Endothelial cell of umbilical vein (primary cell): ENCODE results near the gene RAD51B. TPM values are rescaled to one million over a fixed set of nuclear protein-coding genes. Genes with fewer than 3 reads are reported as not detected.
A peak's percentile ranks its signal among the peaks of the same experiment; 100 is the strongest.

Experiments
- BruUV-seq: library from RNA; stranded (reverse); fragments of 400-500 nt; replicated peaks from 2 replicates; lab custom pipeline; 2021; lab: Mats Ljungman, UMichigan
- CTCF ChIA-PET: fragments of 300-600, 350-600 bp; sonication (Branson Sonifier 250); formaldehyde crosslinking; loops from one replicate; lab custom pipeline; 2021; ENCODE audit warnings: antibody characterized with exemption, inconsistent platforms; lab: Charles Lee
- POLR2A ChIA-PET: fragments of 300-600, 350-600 bp; sonication (Branson Sonifier 250); formaldehyde crosslinking; loops from one replicate; lab custom pipeline; 2021; ENCODE audit warnings: antibody characterized with exemption, inconsistent platforms; lab: Charles Lee
- DNase-seq: peaks from one replicate; pipeline ENCODE4 v3.0.0-alpha.2; 2011; ENCODE audit warnings: low read depth, low spot score
- FAIRE-seq: peaks from 2 replicates; lab custom pipeline; 2011; peaks lifted over from hg19 to GRCh38; lab: Jason Lieb, UNC
- H2AFZ ChIP-seq: 2 replicates; pipeline ENCODE4 v1.6.0; 2012; ENCODE audit warnings: low read depth, low read length, control low read depth, inconsistent platforms
- H3K27ac ChIP-seq: 2 replicates; pipeline ENCODE4 v1.5.1; 2011; ENCODE audit warnings: low read depth, mild to moderate bottlenecking, control low read depth, low read length, moderate library complexity; ENCODE audit not compliant: insufficient read depth
- H3K27me3 ChIP-seq, 2 experiments: 2 replicates each; pipeline versions ENCODE4 v1.6.0 to v1.6.1; 2011; ENCODE audit warnings: low read length in 2 of 2, mixed read lengths in 1 of 2; ENCODE audit not compliant: control insufficient read depth in 2 of 2, insufficient read depth in 2 of 2
- H3K36me3 ChIP-seq, 2 experiments: 2 replicates in 1 of 2; 3 replicates in 1 of 2; pipeline ENCODE4 v1.5.1; 2011; ENCODE audit warnings: low read length in 2 of 2, mild to moderate bottlenecking in 1 of 2, moderate library complexity in 1 of 2; ENCODE audit not compliant: control insufficient read depth in 2 of 2, insufficient read depth in 2 of 2; ENCODE audit errors: extremely low read depth in 1 of 2
- H3K4me1 ChIP-seq: 3 replicates; pipeline ENCODE4 v1.5.1; 2011; ENCODE audit warnings: mild to moderate bottlenecking, low read length; ENCODE audit not compliant: control insufficient read depth, insufficient read depth; ENCODE audit errors: extremely low read depth
- H3K4me2 ChIP-seq: 2 replicates; pipeline ENCODE4 v1.6.1; 2011; ENCODE audit warnings: low read length, control low read depth, mixed read lengths; ENCODE audit not compliant: insufficient read depth
- H3K4me3 ChIP-seq, 3 experiments: fragments of 200-600 bp in 1 of 3; sonication (generic), shearing (Covaris generic) in 1 of 3; replicated peaks in 1 of 3; 2 replicates each; pipeline ENCODE4 v1.5.1; 2011 to 2016; ENCODE audit warnings: control low read depth in 3 of 3, low read length in 3 of 3, mild to moderate bottlenecking in 2 of 3, inconsistent platforms in 1 of 3, low read depth in 1 of 3, moderate library complexity in 1 of 3; ENCODE audit not compliant: insufficient read depth in 1 of 3
- H3K79me2 ChIP-seq: 2 replicates; pipeline ENCODE4 v1.6.0; 2012; ENCODE audit warnings: low read length, inconsistent platforms; ENCODE audit not compliant: control insufficient read depth, insufficient read depth
- H3K9ac ChIP-seq: replicated peaks from 2 replicates; pipeline ENCODE3; 2011; ENCODE audit warnings: low read length, control low read depth; ENCODE audit not compliant: insufficient read depth; ENCODE audit errors: extremely low read depth
- H3K9me1 ChIP-seq: replicated peaks from 3 replicates; pipeline ENCODE4 v1.6.0; 2011; ENCODE audit warnings: mild to moderate bottlenecking, low read length; ENCODE audit not compliant: control insufficient read depth, insufficient read depth; ENCODE audit errors: extremely low read depth
- H3K9me3 ChIP-seq: replicated peaks from 2 replicates; pipeline ENCODE4 v1.5.1; 2012; ENCODE audit warnings: low read length, inconsistent platforms; ENCODE audit not compliant: control insufficient read depth, insufficient read depth
- H4K20me1 ChIP-seq: replicated peaks from 2 replicates; pipeline ENCODE3; 2011; ENCODE audit warnings: mild to moderate bottlenecking, low read length; ENCODE audit not compliant: control insufficient read depth, insufficient read depth; ENCODE audit errors: extremely low read depth
- CTCF ChIP-seq, 2 donors: IDR thresholded peaks; 1 replicate in 1 of 2; 2 replicates in 1 of 2; pipeline ENCODE4 v1.5.1; 2011; ENCODE audit warnings: low read length in 2 of 2, mild to moderate bottlenecking in 2 of 2, moderate library complexity in 2 of 2, control low read depth in 1 of 2, inconsistent platforms in 1 of 2, low read depth in 1 of 2; ENCODE audit not compliant: insufficient read depth in 1 of 2; ENCODE audit errors: extremely low read depth in 1 of 2
- EZH2 ChIP-seq: IDR thresholded peaks from 2 replicates; pipeline ENCODE4 v1.6.1; 2012; ENCODE audit warnings: borderline replicate concordance, low read depth, mild to moderate bottlenecking, moderate library complexity, low read length, inconsistent platforms; ENCODE audit not compliant: severe bottlenecking
- FOS ChIP-seq: IDR thresholded peaks from 2 replicates; pipeline ENCODE4 v1.6.1; 2011; ENCODE audit warnings: mild to moderate bottlenecking, low read length, moderate library complexity, borderline replicate concordance; ENCODE audit not compliant: insufficient read depth
- GATA2 ChIP-seq: IDR thresholded peaks from 2 replicates; pipeline ENCODE4 v1.7.0; 2011; ENCODE audit warnings: low read depth, mild to moderate bottlenecking, moderate library complexity, mixed read lengths, low read length; ENCODE audit not compliant: insufficient read length, insufficient read depth
- POLR2A ChIP-seq: IDR thresholded peaks from 2 replicates; pipeline ENCODE4 v1.6.1; 2012; ENCODE audit warnings: low read depth, mild to moderate bottlenecking, control low read depth, low read length
- POLR2AphosphoS5 ChIP-seq: IDR thresholded peaks from 2 replicates; pipeline ENCODE4 v1.6.1; 2012; ENCODE audit warnings: low read depth, mild to moderate bottlenecking, control low read depth, low read length, moderate library complexity; ENCODE audit not compliant: insufficient read depth
- dilution Hi-C: fragments of 300-500 bp; cut with MboI; formaldehyde crosslinking; loops from one replicate; pipeline ENCODE4 v1.15.0; 2019; ENCODE audit warnings: low sequenced_read_pairs; ENCODE audit not compliant: extremely low pct_ligation_motif_present
- intact Hi-C: fragments of 100-400 bp; cut with micrococcal nuclease; formaldehyde crosslinking; loops from one replicate; pipeline ENCODE4 v1.10.0; 2022
- polyA plus RNA-seq, 4 experiments: library from polyadenylated mRNA; depleted of rRNA in 3 of 4; stranded (reverse) in 3 of 4; unstranded in 1 of 4; fragments of >200 nt; gene quantifications; 2 replicates each; pipeline versions ENCODE4 v1.2.1 to v1.2.3, GENCODE V29; 2011 to 2012; ENCODE audit warnings: missing spikeins in 1 of 4
- total RNA-seq: library from RNA; stranded (reverse); gene quantifications from 2 replicates; pipeline ENCODE4 v1.2.3, GENCODE V29; 2021

Gene RAD51B
- total and polyA plus RNA-seq, 2 donors (not counting 3 experiments of a cell fraction or from before 2014, with no cell fraction given) = 3.9 to 19.0 TPM

GRCh38 chr14:68501171-68501570, 681.6 kb downstream of the RAD51B start:
- peak; percentile 84 for DNase-seq
- no TSS peak for BruUV-seq
- Histone ChIP-seq H3K27ac (peak overlapping the region; percentile 13), H3K4me1 (peaks cover 22% of the 10 kb centered on the region), H2AFZ (peak overlapping the region; percentile 23), H4K20me1 (no peaks in the 10 kb centered on the region), H3K9me1 (no peaks in the 10 kb centered on the region), H3K9me3 (no peaks in the 10 kb centered on the region), H3K79me2 (no peaks in the 10 kb centered on the region), H3K36me3 (no peaks in the 10 kb centered on the region), H3K9ac (no peak overlapping the region), H3K4me3 (no peak overlapping the region), H3K4me2 (no peak overlapping the region), H3K27me3 (no peaks in the 10 kb centered on the region)
- TF ChIP-seq POLR2A = peak; percentile 42
- TF ChIP-seq GATA2 = peak; percentile 88
- TF ChIP-seq POLR2AphosphoS5 = peak; percentile 54
- TF ChIP-seq EZH2 = no peak
- peak; percentile 44 for TF ChIP-seq FOS
- ChIA-PET CTCF (interaction anchor here (0.7 to 1.4 kb wide), 3 partner anchors 17 to 315 kb away, joined by 3 read pairs; no protein-coding TSS in a partner anchor), POLR2A (interaction anchor here (1.1 kb wide), 1 partner anchor 292 kb away, joined by 5 read pairs; the partner anchor contains the start of gene ZFP36L1)
- intact Hi-C loops = loop anchor here (1.0 kb wide), 1 partner anchor 228 kb away; no protein-coding TSS in a partner anchor
- peak; percentile 89 for FAIRE-seq
- dilution Hi-C loops = no loop called here

GRCh38 chr14:68501614-68502052, 682.1 kb downstream of the RAD51B start:
- CTCF ChIA-PET = interaction anchor here (0.7 to 1.4 kb wide), 3 partner anchors 18 to 315 kb away, joined by 3 read pairs; no protein-coding TSS in a partner anchor
- no peak for FAIRE-seq

More at GRCh38 chr14:68501614-68502052, 682.1 kb downstream of the RAD51B start:
- no peaks in the 10 kb centered on the region for H3K79me2 ChIP-seq
- dilution Hi-C loops = no loop called here
- H3K4me3 ChIP-seq = no peak overlapping the region
- H3K27ac ChIP-seq = peak overlapping the region; percentile 13
- no TSS peak for BruUV-seq
- intact Hi-C loops = loop anchor here (1.0 kb wide), 1 partner anchor 228 kb away; no protein-coding TSS in a partner anchor
- H3K9me3 ChIP-seq = no peaks in the 10 kb centered on the region
- DNase-seq = no peak
- no peaks in the 10 kb centered on the region for H3K27me3 ChIP-seq
- TF ChIP-seq CTCF (IDR thresholded peaks at IDR 0.05; ENCODE audit: extremely low read depth in 1 of 2, insufficient read depth in 1 of 2, low read depth in 1 of 2, low read length in 2 of 2) = no peak
- no peak for TF ChIP-seq POLR2AphosphoS5
- peak; percentile 8 for TF ChIP-seq POLR2A
- no peak for TF ChIP-seq GATA2
- peaks cover 19% of the 10 kb centered on the region for H3K4me1 ChIP-seq
- POLR2A ChIA-PET = interaction anchor here (1.1 kb wide), 1 partner anchor 291 kb away, joined by 5 read pairs; the partner anchor contains the start of gene ZFP36L1
- no peaks in the 10 kb centered on the region for H3K9me1 ChIP-seq
- no peak overlapping the region for H3K4me2 ChIP-seq
- H2AFZ ChIP-seq = peak overlapping the region; percentile 23
- no peaks in the 10 kb centered on the region for H3K36me3 ChIP-seq
- no peaks in the 10 kb centered on the region for H4K20me1 ChIP-seq
- H3K9ac ChIP-seq = no peak overlapping the region
